ENCODE measurements around the gene RFTN1. TPM values are rescaled to one million over a fixed set of nuclear protein-coding genes. Genes with fewer than 3 reads are reported as not detected.

Gene RFTN1
- total and polyA plus RNA-seq, 4 donors = 33.8 to 82.5 (median 53.4) TPM

GRCh38 chr3:16298891-16299290 lies 214.6 kb downstream of the RFTN1 start:
- Histone ChIP-seq H3K36me3 (ENCODE audit: control insufficient read depth in 4 of 4, insufficient read depth in 4 of 4, low read length in 4 of 4) (peaks cover 0 to 10% (median 5%) of the 10 kb centered on the region in 4 donors), H3K27me3 (ENCODE audit: control insufficient read depth in 3 of 3, insufficient read depth in 3 of 3, low read length in 2 of 3) (no peaks in the 10 kb centered on the region), H3K9ac (ENCODE audit: insufficient read depth in 1 of 2, low read length in 2 of 2) (no peak overlapping the region), H3K4me3 (no peak overlapping the region), H3K27ac (ENCODE audit: low read depth in 1 of 2, low read length in 1 of 2) (no peak overlapping the region), H3K9me3 (ENCODE audit: control insufficient read depth in 4 of 4, insufficient read depth in 3 of 4, low read length in 3 of 4) (no peaks in the 10 kb centered on the region), H3K4me1 (ENCODE audit: control insufficient read depth in 5 of 5, insufficient read depth in 5 of 5, low read length in 5 of 5) (peaks cover 2 to 18% (median 5%) of the 10 kb centered on the region in 5 donors)
- TF ChIP-seq CTCF (IDR thresholded peaks at IDR 0.05; ENCODE audit: control extremely low read depth, extremely low read depth) = no peak
- DNase-seq = no peak
- no peak for ATAC-seq (ENCODE audit: insufficient read depth, low FRiP score)
- WGBS, 2 donors = 90 to 97% methylated on average over 6 of the region's 6 CpGs

GRCh38 chr3:16297997-16298885 lies 215.3 kb downstream of the RFTN1 start:
- Histone ChIP-seq H3K9ac (ENCODE audit: insufficient read depth in 1 of 2, low read length in 2 of 2) (no peak overlapping the region), H3K9me3 (ENCODE audit: control insufficient read depth in 4 of 4, insufficient read depth in 3 of 4, low read length in 3 of 4) (no peaks in the 10 kb centered on the region), H3K27me3 (ENCODE audit: control insufficient read depth in 3 of 3, insufficient read depth in 3 of 3, low read length in 2 of 3) (no peaks in the 10 kb centered on the region), H3K36me3 (ENCODE audit: control insufficient read depth in 4 of 4, insufficient read depth in 4 of 4, low read length in 4 of 4) (peaks cover 4 to 10% (median 5%) of the 10 kb centered on the region in 4 donors), H3K4me3 (no peak overlapping the region), H3K27ac (ENCODE audit: low read depth in 1 of 2, low read length in 1 of 2) (no peak overlapping the region), H3K4me1 (ENCODE audit: control insufficient read depth in 5 of 5, insufficient read depth in 5 of 5, low read length in 5 of 5) (peaks cover 2 to 13% (median 5%) of the 10 kb centered on the region in 5 donors)
- ATAC-seq (ENCODE audit: insufficient read depth, low FRiP score) (no peak), DNase-seq (no peak)
- no peak for TF ChIP-seq CTCF (IDR thresholded peaks at IDR 0.05; ENCODE audit: control extremely low read depth, extremely low read depth)
- 80 to 84% methylated on average over 9 of the region's 9 CpGs for WGBS, 2 donors

- no peak overlapping the region for H3K4me3 ChIP-seq
- H3K9me3 ChIP-seq (ENCODE audit: control insufficient read depth in 4 of 4, insufficient read depth in 3 of 4, low read length in 3 of 4) = no peaks in the 10 kb centered on the region
- H3K9ac ChIP-seq (ENCODE audit: insufficient read depth in 1 of 2, low read length in 2 of 2) = no peak overlapping the region
- H3K27me3 ChIP-seq (ENCODE audit: control insufficient read depth in 3 of 3, insufficient read depth in 3 of 3, low read length in 2 of 3) = no peaks in the 10 kb centered on the region
- H3K27ac ChIP-seq (ENCODE audit: low read depth in 1 of 2, low read length in 1 of 2) = no peak overlapping the region
- no peak for ATAC-seq (ENCODE audit: insufficient read depth, low FRiP score)
- WGBS, 2 donors = 87% methylated on average over 3 of the region's 3 CpGs
- no peak for DNase-seq
- peaks cover 0 to 8% (median under 1%) of the 10 kb centered on the region in 5 donors for H3K4me1 ChIP-seq (ENCODE audit: control insufficient read depth in 5 of 5, insufficient read depth in 5 of 5, low read length in 5 of 5)
- TF ChIP-seq CTCF (IDR thresholded peaks at IDR 0.05; ENCODE audit: control extremely low read depth, extremely low read depth) = no peak
- H3K36me3 ChIP-seq (ENCODE audit: control insufficient read depth in 4 of 4, insufficient read depth in 4 of 4, low read length in 4 of 4) = peaks cover 4% of the 10 kb centered on the region in 4 donors
These were observed 218.1 kb downstream of the RFTN1 start for GRCh38 chr3:16295298-16295890.
